ENCODE results near the gene PSTPIP2.

GRCh38 chr18:45939236-45939635 is 132.8 kb downstream of the PSTPIP2 start:
- TF ChIP-seq CTCF (IDR thresholded peaks at IDR 0.05): no peak
- no peak for TF ChIP-seq POLR2A (IDR thresholded peaks at IDR 0.05)

Measured in heart left ventricle (tissue), 13 donors.